Suprapubic skin (tissue), 4 donors: ENCODE data around the gene CFLAR. TPM values are rescaled to one million over a fixed set of nuclear protein-coding genes. Genes with fewer than 3 reads are reported as not detected.
"Not testable (repeated sequence)": the region's sequence is repeated elsewhere in the genome, so short reads cannot be mapped to it uniquely, and the experiment has no call there.

Experiments
- DNase-seq, 2 donors: peaks; one replicate each; pipeline ENCODE4 v3.0.0-alpha.2; 2019; ENCODE audit warnings: low spot score in 2 of 2
- H3K27ac ChIP-seq: fragments of 200-600 bp; sonication (generic); one replicate; pipeline ENCODE4 v1.5.1; 2019
- H3K27me3 ChIP-seq: fragments of 200-600 bp; sonication (generic); one replicate; pipeline ENCODE4 v1.5.1; 2019
- H3K36me3 ChIP-seq: fragments of 200-600 bp; sonication (generic); one replicate; pipeline ENCODE4 v1.5.1; 2019
- H3K4me1 ChIP-seq: fragments of 200-600 bp; sonication (generic); one replicate; pipeline ENCODE4 v1.5.1; 2019
- H3K4me3 ChIP-seq: fragments of 200-600 bp; sonication (generic); one replicate; pipeline ENCODE4 v1.5.1; 2019; ENCODE audit warnings: mild to moderate bottlenecking
- H3K9me3 ChIP-seq: fragments of 200-600 bp; sonication (generic); one replicate; pipeline ENCODE4 v1.5.1; 2019
- EP300 ChIP-seq: sonication (generic); formaldehyde crosslinking; IDR thresholded peaks from one replicate; pipeline ENCODE4 v1.6.1; 2017; ENCODE audit warnings: antibody characterized with exemption
- POLR2A ChIP-seq, 2 donors: fragments of 450-650 bp; IDR thresholded peaks; one replicate each; pipeline ENCODE4 v1.6.1; 2017; ENCODE audit warnings: antibody characterized with exemption in 2 of 2, mild to moderate bottlenecking in 2 of 2, moderate library complexity in 2 of 2
- POLR2AphosphoS5 ChIP-seq, 3 donors: sonication (generic); formaldehyde crosslinking; IDR thresholded peaks; one replicate each; pipeline ENCODE4 v1.6.1; 2017; ENCODE audit warnings: antibody characterized with exemption in 3 of 3
- WGBS: methylation state at CpG from one replicate; pipeline ENCODE4 v1.1.5; 2018; 5-methylcytosine and 5-hydroxymethylcytosine counted together
- total RNA-seq, 4 donors: library from RNA; depleted of rRNA; stranded (reverse); fragments of >200 nt; gene quantifications; one replicate each; pipeline ENCODE4 v1.1.0, GENCODE V29; 2016
- TF ChIP-seq, protein P1 (sequence below), 2 donors: fragments of 200-600 bp in 1 of 2; fragments of 450-650 bp in 1 of 2; sonication (generic) in 1 of 2; IDR thresholded peaks; one replicate each; pipeline ENCODE4 v1.5.1; 2016 to 2019; ENCODE audit warnings: antibody characterized with exemption in 2 of 2, mild to moderate bottlenecking in 1 of 2, moderate library complexity in 1 of 2

The CFLAR gene
- total RNA-seq, 4 donors from 2014 or later, result 116 to 250 (median 147) TPM

DNA sequence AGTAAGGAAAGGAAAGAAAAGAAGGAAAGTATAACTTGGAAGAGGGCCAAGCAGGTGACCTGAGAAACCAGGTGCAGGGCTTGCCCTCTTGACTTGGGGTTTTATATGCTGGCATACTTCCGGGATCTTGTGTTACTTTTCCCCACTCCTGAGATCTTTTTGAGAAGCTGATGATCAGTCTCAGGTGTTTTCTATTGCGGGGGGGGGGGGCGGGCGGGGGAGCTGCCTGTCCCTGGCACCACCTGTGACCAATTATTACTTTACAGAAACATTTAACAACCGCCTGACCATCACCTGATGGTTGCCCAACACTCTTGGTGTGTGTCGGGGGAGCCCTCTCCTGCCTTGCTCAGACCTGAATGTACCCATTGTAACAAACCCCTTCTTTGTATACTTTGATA lies 60.1 kb downstream of the CFLAR start:
- Histone ChIP-seq H3K9me3 (peaks cover 3% of the 10 kb centered on the region), H3K4me1 (no peaks in the 10 kb centered on the region), H3K36me3 (no peaks in the 10 kb centered on the region), H3K4me3 (no peak overlapping the region), H3K27ac (no peak overlapping the region), H3K27me3 (no peaks in the 10 kb centered on the region)
- no peak for DNase-seq
- TF ChIP-seq POLR2AphosphoS5 (IDR thresholded peaks at IDR 0.05) (no peak), EP300 (no peak), POLR2A (IDR thresholded peaks at IDR 0.05) (no peak)
- TF ChIP-seq, protein P1, sequence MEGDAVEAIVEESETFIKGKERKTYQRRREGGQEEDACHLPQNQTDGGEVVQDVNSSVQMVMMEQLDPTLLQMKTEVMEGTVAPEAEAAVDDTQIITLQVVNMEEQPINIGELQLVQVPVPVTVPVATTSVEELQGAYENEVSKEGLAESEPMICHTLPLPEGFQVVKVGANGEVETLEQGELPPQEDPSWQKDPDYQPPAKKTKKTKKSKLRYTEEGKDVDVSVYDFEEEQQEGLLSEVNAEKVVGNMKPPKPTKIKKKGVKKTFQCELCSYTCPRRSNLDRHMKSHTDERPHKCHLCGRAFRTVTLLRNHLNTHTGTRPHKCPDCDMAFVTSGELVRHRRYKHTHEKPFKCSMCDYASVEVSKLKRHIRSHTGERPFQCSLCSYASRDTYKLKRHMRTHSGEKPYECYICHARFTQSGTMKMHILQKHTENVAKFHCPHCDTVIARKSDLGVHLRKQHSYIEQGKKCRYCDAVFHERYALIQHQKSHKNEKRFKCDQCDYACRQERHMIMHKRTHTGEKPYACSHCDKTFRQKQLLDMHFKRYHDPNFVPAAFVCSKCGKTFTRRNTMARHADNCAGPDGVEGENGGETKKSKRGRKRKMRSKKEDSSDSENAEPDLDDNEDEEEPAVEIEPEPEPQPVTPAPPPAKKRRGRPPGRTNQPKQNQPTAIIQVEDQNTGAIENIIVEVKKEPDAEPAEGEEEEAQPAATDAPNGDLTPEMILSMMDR (IDR thresholded peaks at IDR 0.05), result no peak
- 50% methylated on average over 4 of the region's 6 CpGs for WGBS

DNA sequence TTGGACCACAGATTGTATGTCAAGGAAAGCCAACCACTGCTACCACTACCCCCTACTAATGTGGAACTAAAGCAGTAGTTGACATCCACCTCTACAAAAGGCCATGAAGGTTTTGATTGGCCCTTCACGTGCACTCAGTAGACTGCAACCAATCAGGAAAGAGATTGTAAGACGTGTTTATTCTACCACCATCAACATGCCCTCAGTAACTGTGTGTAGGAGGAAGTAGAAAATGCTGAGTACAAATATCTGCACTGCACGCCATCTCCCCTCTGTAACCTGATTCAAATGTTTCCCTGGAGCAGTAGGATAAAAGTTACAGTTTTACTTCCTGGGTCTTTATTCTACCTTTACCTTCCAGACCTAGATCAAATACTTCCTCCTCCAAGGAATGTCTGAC lies 64.0 kb downstream of the CFLAR start:
- Histone ChIP-seq H3K36me3 (no peaks in the 10 kb centered on the region), H3K9me3 (peaks cover 3% of the 10 kb centered on the region), H3K4me1 (peaks cover 21% of the 10 kb centered on the region), H3K27me3 (no peaks in the 10 kb centered on the region), H3K27ac (no peak overlapping the region), H3K4me3 (no peak overlapping the region)
- no peak for TF ChIP-seq POLR2A (IDR thresholded peaks at IDR 0.05)
- TF ChIP-seq POLR2AphosphoS5 (IDR thresholded peaks at IDR 0.05), result no peak
- no peak for TF ChIP-seq EP300
- TF ChIP-seq, protein P1 (IDR thresholded peaks at IDR 0.05), result no peak
- DNase-seq, result no peak
- 51% methylated on average over 3 of the region's 3 CpGs for WGBS

DNA sequence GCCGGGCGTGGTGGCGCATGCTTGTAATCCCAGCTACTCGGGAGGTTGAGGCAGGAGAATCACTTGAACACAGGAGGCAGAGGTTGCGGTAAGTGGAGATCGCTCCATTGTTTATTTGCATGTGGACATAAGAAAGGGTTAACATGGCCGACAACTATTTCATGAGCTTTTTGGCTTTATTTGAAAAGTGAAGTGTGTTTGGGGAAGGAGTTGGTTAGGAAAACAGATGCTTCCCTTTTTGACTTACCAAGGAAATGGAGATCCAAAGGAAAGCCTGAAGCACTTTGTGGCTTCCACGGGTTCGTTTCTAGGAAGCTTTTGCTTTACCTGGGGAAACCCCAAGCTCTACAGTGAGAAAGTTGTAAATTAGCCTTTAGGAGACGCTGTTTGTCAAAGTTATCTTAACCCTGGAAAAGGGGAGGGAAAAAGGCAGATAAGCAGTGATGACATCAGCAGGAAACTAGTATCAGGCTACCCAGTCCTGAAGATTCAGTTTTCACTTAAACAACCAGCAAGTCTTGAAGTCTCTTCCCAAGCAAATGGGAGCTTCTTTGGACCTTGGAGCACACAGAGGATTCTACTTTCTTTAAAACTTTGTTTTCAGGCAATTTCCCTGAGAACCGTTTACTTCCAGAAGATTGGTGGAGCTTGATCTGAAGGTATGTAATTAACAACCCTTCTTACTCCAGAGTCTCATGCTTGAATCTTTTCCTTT lies 66.8 kb downstream of the CFLAR start, which contains the start of gene CASP10:
TSS of gene CASP10 (plus strand) at position 492 of the 715 bp plus-strand sequence. CDS start 2,637 bp downstream, outside the sequence.
- H3K4me3 ChIP-seq, result peak within 1 kb of the TSS; percentile 36
- no peak for DNase-seq
- H3K4me1 ChIP-seq, result peaks cover 26% of the 10 kb centered on the region
- 40% methylated on average over 11 of the region's 11 CpGs for WGBS
- no peak for TF ChIP-seq POLR2A (IDR thresholded peaks at IDR 0.05)
- TF ChIP-seq, protein P1 (IDR thresholded peaks at IDR 0.05), result peak in 1 of 2 donors; percentile 35
- peak within 1 kb of the TSS; percentile 2 for H3K27ac ChIP-seq
- H3K36me3 ChIP-seq, result no peaks in the 10 kb centered on the region
- peaks cover 2% of the 10 kb centered on the region for H3K9me3 ChIP-seq
- H3K27me3 ChIP-seq, result no peaks in the 10 kb centered on the region

DNA sequence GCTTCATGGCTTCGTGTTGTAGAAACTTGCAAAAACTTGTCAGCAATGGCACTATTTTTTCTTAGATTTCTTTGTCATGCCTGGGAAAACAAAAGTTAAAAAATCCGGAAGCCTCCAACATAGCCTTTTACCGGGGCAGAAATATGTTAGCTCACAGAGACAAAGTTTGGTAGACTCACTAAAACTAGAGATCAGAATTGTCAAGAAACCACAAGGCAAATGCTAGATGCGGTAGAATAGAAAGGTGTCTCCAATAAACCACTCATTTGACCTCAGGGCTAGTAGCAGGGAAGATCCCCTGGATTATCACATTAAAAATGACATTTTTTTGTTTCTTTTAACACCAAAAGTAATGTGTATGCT lies 67.4 kb downstream of the CFLAR start:
- DNase-seq, result no peak
- peak overlapping the region; percentile 36 for H3K4me3 ChIP-seq
- WGBS, result 21% methylated on average over 4 of the region's 4 CpGs
- TF ChIP-seq POLR2AphosphoS5 (IDR thresholded peaks at IDR 0.05) (no peak), POLR2A (IDR thresholded peaks at IDR 0.05) (no peak), EP300 (no peak)
- TF ChIP-seq, protein P1 (IDR thresholded peaks at IDR 0.05), result no peak
- H3K36me3 ChIP-seq, result no peaks in the 10 kb centered on the region
- peaks cover 26% of the 10 kb centered on the region for H3K4me1 ChIP-seq
- no peaks in the 10 kb centered on the region for H3K9me3 ChIP-seq
- H3K27me3 ChIP-seq, result no peaks in the 10 kb centered on the region
- peak overlapping the region; percentile 2 for H3K27ac ChIP-seq

DNA sequence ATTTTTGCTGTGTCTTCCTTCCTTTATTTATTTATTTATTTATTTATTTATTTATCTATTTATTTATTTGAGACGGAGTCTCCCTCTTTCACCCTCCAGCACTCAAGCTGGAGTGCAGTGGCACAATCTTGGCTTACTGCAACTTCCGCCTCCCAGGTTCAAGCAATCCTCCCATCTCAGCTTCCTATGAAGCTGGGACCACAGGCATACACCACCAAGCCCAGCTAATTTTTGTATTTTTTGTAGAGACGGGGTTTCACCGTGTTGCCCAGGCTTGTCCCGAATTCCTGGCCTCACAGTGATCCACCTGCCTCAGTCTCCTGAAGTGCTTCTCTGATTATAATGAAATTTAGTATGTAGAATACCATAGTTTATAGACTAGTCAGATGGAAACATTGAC lies 67.9 kb downstream of the CFLAR start:
- H3K4me1 ChIP-seq, result peaks cover 26% of the 10 kb centered on the region
- H3K36me3 ChIP-seq, H3K27me3 ChIP-seq, DNase-seq, H3K9me3 ChIP-seq: not testable (repeated sequence)
- 31% methylated on average over 5 of the region's 5 CpGs for WGBS
- H3K27ac ChIP-seq, result peak overlapping the region; percentile 2
- peak overlapping the region; percentile 36 for H3K4me3 ChIP-seq

DNA sequence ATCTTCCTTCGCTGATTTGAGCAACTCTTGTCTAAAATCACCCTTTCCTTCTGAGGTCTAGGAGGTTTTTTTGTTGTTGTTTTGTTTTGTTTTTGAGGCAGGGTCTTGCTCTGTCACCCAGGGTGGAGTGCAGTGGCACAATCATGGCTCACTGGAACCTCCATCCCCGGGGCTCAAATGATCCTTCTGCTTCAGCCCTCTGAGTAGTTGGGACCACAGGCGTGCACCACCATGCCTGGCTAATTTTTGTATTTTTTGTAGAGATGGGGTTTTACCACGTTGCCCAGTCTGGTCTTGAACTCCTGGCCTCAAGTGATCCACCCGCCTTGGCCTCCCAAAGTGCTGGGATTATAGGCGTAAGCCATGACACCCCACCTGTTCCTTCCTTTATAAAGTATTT lies 68.3 kb downstream of the CFLAR start:
- H3K36me3 ChIP-seq, H3K27me3 ChIP-seq, H3K9me3 ChIP-seq, DNase-seq, H3K27ac ChIP-seq: not testable (repeated sequence)
- WGBS, result 65% methylated on average over 6 of the region's 6 CpGs
- Histone ChIP-seq H3K4me3 (peak overlapping the region; percentile 36), H3K4me1 (peaks cover 26% of the 10 kb centered on the region)
